Stimulated activated CD8-positive, alpha-beta memory T cell treated with anti-CD3 and anti-CD28 coated beads, Interleukin-12 subunit alpha, Interleukin-12 subunit beta, amount 100 ng/mL, for 24 hours (primary cell): ENCODE data around the gene DDO.
"Not testable (repeated sequence)": the region's sequence is repeated elsewhere in the genome, so short reads cannot be mapped to it uniquely, and the experiment has no call there.

ENCODE experiments used
- DNase-seq: peaks from one replicate; pipeline ENCODE4 v3.0.0-alpha.2; 2020; ENCODE audit errors: extremely low read depth

The DDO gene

DNA sequence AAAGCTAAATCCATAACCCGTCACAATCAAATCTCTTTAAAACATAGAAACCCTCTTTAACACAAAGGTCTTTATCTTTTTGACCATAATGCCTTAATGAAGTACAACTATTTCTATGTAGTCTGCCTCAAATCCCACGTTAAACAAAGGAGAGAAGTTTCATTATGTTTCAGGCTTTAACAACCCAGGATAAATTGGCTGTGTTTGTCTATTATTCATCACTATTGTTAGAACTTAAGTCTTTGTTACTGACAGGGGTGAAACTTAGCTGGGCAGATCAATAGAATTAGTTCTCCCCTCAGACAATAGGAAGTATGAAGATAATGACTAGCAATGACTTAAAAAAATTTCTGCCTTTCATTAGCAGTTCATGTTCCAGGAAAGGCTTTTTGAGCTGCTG lies 47.1 kb downstream of the DDO start:
- DNase-seq: no peak

DNA sequence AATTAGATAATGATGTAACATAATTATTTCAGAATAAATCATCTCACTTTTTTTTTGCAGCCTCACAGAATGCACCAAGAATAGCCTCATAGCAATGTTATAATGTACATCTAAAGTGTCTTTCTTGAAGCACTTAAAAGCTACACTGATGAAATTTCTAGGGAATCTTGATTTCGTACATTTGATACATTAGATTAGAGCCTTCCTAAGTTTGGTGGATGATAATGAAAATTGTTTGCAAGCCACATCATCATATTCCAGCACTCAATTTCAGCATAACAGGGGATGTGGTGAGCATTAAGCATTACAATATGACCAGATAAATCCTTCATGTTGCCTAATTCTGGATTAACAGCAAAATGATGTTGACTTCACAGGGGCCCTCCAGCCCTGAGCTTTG lies 47.5 kb downstream of the DDO start:
- DNase-seq: no peak

DNA sequence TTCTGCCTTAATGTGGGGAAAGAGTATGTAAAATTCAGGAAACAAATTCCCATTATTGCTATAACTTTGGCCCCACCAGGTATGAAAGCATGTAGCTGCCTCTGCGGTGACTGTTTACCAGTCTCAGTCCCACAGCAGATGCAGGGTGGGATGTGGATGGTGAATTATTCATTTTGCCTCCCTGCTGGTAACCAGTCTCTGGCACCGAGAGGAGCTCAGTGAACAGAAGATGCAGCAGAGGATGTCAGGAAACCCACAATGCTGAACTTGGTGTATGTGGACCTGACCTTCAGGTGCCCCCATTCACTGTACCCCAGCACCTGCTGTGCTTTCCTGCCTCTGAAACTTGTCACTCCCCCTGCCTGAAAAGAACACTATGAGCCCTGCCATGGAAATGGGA lies 48.4 kb downstream of the DDO start:
- no peak for DNase-seq

DNA sequence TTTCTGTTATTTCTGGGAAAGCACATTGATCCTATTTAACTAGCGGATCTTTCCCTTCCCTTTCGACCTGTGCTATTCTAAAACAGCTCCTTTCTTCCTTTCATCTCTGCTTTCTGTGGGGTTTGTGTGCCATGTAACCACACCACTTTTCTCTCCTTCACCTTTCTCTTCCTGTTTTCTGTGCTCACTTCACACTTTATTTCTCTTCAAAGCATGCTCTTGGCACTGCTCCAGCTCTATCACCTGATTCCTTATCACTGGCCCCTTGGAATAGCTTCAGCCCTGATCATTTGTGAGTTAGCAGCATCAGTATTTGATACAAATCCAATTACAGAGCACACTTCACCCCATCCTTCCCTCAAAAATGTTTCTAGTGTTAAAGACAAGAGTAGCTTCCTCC lies 49.1 kb downstream of the DDO start:
- DNase-seq: no peak

DNA sequence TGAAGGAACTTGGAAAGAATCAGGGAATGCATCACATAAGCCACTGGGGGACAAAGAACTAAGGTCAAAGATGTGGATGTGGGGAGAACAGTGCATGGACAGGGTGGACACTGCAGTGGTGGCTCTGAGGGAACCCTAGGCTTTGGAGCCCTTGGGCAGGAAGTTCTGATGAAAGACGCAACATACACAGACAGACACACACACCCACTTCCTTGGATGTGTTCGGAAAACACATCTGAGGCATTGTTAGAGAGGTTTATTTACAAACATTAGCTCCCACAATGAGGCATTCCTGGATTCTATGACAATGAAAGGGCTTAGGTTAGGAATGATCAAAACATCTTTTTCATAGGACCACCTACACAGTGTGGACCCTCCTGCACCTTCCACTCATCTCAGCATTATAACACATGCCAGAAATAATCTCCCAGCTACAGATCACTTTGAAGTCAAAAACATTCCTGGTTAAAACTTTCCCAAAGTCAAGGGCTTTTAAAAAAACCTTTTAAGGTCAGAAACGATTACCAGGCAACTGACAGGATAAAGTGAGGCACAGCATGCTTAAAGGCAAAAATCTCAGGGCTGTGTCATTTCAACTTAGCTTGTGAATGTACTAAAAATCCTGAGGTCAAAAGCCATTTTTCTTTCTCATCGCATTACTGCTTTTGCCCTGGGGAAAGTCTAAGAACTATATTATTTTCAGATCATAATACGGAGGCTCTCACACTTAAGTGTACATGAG lies 50.8 kb downstream of the DDO start:
- DNase-seq: no peak

DNA sequence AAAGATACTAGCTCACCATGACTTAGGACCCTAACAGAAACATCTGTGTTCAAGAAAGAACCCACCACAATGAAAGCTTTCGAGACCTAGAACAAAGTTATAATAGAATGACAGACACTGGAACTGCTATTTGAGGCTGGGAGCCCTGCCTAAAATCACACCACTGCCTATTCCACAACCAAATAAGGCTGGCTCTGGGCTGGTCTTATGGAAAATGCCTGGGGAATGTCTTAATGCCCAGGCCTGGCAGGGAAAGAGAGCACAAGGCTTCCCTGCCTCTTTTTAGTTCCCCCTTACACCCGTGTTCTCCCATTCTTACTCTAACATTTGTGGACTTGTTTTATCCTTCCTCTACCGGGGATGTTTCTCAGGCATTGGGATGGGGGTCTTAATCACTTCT lies 51.6 kb downstream of the DDO start:
- DNase-seq: no peak

DNA sequence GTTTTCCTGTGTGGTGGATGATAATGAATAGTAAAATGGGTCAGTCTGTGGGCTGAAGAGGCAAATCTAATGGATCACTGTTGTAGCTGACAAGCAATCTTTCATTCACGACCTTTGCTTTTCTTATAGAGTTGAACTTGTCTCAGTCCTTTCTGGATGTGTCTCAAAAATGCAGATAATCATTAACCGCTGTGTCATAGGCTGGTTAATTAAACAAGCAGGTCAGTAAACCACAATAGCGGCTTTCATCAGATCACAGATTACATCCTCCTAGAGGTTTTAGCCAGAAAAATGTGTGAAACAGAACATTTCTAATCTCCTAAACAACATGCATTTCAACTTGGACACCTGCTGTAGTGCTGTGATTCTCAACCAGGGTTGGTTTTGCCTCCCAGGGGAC lies 54.7 kb downstream of the DDO start:
- no peak for DNase-seq

DNA sequence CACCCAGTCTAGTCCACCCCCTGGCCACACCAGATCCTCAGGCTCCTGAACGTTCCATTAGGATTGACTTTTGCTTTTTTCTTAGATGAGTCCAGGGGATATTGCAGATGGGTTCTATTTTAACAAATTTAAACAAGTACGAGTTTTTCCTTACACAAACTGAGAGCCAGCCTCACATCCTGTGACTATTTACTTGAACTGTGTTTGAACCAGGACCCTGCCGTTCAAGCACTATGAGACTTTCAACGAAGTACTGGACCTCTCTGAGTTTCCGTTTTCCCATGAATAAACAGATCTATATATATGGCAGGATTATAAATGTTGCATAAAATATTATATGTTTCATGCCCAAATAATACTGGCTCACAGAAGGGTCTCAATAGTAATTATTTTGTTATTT lies 55.8 kb downstream of the DDO start:
- DNase-seq: no peak

DNA sequence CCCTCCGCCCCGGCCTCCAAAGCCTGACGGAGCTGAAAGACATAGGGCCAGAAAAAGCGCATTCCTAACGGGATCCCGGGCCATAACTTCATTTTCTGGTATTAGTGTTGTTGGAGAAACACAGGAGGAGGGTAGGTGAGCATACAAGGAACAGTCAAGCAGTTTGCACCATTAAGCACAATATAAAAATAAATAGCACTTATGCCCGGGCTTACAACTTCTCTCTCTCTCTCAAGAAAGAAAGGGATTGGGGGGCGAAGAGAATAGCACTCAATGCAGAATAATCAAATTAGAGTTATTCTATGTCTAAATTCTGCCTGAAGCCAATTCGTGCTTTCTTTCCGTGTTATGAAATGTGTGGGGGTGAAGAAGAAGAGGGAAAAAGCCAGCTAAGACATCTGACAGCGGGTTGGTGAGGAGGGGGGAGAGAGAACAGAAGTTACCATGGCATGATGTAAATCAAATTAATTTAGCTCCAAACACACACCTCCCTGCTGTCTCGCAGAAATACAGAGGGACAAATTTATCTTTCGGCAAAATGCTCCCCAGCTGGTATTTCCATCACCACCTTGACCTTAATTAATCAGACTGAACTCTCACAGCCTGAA lies 56.7 kb downstream of the DDO start:
- DNase-seq: no peak

DNA sequence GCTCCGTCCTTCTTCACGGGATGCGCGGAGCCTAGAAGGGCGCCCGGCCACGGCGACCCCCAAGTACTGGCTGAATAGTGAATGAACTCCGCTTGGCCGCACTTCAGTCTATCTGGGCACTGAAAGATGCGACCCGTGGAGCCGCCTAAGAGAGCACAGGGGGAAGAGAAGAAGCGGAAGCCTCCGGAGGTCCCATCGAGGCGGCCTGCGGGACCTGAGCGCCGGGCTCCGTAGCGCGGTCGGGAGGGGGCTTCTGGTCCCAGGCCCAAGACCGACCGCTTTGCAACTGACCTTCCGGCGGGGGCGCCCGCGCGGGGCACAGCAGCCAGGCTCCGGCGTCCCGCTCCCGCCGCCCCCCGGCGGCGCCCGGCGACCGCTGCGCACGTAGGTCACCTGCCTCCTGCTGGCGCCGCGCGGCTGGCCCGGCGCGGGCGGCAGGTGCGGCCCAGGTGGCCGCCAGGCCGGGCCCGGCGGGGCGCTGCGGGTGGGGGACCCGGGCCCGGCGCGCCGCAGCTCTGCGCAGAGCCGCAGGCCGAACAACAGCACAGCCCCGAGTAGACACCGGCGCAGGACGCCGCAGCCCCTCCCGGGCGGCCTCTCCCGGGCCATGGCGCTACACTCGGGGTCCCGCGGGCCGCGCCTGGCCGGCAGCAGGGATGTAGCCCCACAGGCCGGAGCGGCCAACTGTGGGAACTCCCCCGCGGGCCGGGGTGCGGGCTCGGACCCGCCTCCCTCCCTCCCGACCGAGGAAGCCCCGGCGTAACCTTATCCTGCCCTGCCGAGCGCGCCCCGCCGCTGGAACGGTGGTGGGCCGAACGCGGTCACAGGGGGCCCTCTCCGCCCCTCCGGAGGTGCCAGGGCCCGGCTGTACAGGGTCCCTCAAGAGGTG lies 57.5 kb downstream of the DDO start, which contains the start of gene METTL24:
TSS of gene METTL24 (minus strand) at position 686 of the 889 bp plus-strand sequence. CDS start at position 609, 77 bp downstream.
- no peak for DNase-seq

DNA sequence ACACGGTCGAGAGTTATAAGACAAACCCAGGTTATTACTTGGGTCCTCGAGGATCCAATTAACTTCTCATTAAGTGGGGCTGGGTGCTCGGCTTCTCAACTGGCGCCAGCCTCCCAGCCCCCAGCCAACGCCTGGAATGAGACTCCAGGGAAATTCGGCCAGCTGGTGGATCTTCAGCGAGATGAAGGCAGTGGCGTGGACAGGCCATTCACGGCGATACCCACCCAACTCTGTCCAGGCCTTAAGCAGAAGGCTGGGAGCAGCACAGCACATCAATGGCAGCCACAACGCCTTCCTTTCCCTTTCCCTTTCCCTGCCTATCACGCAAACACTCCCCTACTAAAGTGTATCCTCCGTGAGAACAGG lies 58.1 kb downstream of the DDO start:
- no peak for DNase-seq

DNA sequence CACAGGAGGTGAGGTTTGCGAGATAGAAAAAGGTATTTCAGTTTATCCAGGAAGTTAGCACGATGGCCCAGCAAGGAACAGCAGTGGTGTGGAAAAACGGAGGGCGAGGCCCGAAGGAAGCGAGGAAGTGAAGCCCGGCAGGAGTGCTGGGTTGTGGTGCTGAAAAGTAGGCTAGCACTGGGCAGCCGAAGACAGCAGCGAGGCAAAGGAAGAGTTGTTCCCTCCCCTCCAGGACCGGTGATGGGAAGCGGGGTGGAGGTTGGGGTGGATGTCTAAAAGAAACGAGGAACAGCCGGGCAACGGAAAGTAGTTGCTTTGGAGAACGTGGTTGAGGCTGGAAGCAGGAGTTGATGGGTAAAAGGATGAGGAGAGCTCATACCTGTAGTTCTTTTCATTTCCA lies 58.6 kb downstream of the DDO start:
- no peak for DNase-seq

DNA sequence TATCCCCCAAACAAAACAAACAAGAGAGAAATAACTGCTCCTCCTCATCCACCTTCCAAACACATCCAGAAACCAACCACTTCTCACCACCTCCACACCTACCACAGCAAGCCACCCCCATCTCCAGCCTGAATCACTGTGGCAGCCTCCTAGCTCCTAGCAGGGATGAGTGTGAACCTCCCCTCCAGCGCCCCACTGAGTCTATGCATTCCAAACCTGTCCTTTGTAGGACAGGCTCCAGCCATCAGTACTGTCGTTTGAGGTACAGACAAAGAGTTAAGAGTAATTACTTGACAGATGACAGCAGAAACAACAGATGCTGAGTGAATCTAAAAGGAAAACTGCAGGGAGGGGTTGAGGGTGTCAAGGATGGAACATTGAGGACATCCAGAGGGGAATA lies 59.6 kb downstream of the DDO start:
- DNase-seq: no peak

DNA sequence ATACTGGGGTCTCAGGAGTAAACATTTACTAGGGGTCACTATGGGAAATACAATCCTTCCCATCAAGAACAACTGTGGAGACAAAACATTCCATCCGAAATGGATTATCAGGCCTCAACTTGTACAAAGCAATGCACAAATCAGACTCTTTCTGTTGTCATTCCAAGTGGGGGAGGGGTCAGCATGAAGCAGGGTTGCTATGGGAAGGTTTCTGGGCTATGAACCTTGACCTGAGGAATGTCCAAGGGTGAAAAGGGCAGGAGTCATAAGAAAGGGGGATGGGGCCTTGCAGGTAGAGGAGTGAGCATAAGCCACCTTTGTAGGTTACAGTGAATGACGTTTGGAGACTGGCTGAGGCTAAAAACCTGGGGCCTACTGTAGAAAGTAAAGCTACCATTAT lies 60.4 kb downstream of the DDO start:
- DNase-seq: no peak

DNA sequence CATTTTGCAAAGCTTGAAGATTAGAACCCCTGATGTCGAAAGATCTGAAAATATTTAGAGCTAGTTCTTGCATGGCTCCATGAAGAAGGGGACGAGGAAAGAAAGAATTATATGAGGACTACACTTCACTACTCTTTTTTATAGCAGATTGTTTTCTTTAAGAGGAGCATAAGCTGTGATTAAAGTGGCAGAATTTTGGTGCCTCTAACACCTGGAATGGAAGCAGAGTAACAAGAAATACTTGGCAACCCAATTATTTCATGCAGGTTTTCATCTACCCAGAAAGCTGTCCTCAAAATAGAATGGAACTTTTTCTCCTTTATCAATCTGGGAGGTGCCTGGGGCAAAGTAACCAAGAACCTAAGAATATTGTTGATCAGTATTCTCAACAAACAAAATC lies 61.2 kb downstream of the DDO start:
- no peak for DNase-seq

DNA sequence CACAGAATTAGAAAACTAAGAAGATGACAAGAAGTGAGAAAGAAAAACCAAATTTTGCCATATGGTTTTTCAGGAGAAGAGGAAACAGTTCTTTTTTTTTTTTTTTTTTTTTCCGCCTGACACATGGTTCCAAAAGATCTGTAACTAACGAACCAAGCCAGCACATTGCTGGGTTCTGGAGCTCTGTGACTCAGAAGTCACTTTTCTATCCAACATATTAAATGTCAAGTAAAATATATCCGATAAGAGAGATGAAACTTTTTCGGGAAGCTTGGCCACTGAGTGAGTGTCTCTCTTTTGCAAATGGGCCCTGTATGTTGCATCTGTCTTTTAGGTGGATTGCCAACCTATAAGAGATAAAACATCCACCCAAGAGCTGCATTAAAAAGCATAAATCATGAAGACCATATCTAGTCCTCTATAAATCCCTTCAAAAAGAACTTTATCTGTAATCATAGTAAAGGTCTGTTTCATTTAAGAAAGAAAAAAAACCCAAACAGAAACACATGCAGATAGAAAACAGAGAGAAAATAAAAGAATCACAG lies 61.8 kb downstream of the DDO start:
- DNase-seq: no peak

DNA sequence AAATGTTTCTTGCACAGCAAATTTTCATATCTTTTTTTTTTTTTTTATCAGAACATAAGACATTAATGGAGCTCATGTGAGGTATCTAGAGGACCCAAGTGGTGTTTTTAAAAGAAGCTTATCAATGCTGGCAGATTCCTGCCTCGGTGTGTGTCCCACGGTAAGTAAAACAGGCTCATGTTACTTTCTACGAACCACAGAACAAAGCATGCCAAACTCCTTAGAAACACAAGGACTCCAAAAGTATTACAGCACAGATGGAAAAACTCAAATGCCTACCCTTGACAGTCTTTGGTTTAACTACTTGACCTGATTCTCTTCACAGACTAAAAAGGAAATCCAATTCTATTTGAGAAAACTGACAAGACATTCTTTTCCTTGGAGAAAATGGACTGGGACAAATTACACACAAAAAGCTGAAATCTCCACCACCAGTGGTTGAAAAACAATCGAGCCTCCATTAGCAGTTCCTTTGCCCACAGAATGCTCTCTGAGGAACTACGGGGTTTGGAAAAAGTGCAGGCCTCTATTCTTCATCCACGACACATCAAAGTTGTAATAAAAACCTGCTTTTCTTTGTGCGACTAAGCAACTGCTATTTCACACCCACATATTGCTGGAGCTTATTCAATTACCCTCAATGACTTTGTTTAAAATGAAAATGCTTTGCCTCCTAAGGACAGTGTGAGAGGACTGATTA lies 62.7 kb downstream of the DDO start:
- DNase-seq: no peak

DNA sequence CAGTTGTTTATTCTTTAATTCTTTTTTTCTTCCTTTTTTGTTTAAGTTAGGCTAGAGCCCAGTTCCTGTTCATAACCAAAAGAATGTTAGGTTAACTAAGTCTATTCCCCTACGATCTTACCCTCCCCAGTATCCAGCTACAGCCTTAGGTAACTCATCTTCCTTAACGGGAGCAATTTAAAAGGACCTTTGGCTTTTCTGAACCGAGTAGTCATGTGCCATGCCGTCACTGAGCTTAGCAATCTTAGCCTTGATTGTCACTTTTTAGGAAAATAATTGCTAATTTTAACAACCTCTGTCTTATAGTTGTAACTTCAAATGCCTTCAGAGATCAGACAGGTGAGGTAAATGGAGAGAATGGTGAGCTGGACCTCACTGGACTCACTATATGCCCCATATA lies 63.4 kb downstream of the DDO start:
- no peak for DNase-seq

DNA sequence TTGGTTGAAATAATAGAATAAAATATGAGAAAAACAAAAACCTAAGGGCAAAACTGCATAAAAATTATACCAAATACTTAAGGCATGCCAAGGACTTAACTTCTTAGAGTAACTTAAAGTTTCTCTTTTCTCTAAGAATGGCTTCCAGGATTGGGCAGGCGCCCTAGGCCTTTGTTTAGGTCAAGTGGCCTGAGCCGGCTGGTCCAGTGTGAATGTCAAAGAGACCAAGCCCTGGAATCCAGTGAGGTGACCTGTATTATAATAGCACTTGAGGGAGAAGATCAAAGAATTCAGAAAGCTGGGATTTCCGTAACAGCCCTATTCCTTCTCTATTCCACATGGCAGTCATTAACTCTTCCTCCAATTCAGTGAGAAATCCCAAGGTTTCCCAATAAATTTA lies 63.8 kb downstream of the DDO start:
- no peak for DNase-seq

DNA sequence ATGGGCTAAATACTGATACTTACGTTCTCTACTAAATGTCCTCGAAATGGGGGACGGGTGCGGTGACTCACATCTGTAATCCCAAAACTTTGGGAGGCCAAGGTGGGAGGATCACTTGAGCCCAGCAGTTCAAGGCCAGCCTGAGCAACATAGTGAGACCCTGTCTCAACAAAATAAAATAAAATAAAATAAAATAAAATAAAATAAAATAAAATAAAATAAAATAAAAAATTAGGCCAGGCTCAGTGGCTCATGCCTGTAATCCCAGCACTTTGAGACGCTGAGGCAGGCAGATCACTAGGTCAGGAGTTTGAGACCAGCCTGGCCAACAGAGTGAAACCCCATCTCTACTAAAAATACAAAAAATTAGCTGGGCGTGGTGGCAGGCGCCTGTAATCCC lies 64.8 kb downstream of the DDO start:
- DNase-seq: not testable (repeated sequence)

DNA sequence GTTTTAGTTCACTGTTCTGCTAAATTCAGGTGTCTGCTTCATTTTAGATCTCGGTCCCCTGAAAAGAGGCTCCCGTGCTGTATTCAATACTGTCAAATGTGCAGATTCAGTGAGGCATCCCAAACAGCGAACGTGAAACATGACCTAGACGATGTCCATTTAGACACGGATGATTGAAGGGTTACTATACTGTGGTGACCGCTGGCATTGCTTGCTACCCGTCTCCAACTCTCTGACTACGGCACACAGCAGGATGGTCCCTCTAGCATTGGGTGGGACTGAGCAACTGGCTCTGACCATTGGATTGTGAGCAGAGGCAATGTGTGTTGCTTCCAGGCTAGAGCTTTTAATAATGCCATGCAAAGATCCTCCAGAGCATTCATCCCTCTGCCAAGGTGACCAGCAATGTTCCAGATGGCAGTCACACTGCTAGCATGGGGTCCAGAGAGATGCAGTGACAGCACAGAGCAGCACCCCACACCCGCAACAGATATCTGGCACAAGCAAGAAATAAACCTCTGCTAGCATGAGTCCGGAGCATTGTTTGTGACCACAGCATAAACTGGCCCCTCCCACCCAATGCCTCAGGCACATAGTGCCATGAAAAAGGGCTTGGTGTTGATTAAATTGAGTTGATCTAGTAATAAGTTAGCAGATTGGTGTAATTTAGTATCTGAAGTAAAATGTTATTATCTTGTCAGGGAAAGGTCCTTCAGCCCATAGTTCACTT lies 66.2 kb downstream of the DDO start:
- DNase-seq: no peak
